ENCODE results near the gene SUSD3. TPM values are rescaled to one million over a fixed set of nuclear protein-coding genes. Genes with fewer than 3 reads are reported as not detected.

The SUSD3 gene
- total RNA-seq, 1 experiment from 2014 or later = 11.9 TPM

DNA sequence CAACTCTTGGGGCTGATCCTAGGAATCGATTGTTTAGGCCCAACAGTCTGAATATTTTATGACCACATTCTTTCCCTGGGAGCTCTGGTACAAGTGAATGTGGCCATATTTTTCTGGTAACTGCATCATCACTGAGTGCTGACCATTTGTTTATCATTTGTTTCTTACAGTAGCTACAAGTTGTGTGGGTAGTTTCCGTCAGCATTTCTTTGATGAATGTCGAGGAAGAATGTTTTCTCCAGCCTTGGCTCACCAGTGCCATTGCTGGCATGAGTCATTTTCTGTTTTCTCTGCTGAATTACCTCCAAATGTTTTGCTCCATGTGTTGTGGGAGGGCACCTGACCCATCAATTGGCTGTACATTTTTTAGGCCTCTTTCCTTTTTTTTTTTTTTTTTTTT lies 23.4 kb downstream of the SUSD3 start (continued):
- TF ChIP-seq, protein P1, sequence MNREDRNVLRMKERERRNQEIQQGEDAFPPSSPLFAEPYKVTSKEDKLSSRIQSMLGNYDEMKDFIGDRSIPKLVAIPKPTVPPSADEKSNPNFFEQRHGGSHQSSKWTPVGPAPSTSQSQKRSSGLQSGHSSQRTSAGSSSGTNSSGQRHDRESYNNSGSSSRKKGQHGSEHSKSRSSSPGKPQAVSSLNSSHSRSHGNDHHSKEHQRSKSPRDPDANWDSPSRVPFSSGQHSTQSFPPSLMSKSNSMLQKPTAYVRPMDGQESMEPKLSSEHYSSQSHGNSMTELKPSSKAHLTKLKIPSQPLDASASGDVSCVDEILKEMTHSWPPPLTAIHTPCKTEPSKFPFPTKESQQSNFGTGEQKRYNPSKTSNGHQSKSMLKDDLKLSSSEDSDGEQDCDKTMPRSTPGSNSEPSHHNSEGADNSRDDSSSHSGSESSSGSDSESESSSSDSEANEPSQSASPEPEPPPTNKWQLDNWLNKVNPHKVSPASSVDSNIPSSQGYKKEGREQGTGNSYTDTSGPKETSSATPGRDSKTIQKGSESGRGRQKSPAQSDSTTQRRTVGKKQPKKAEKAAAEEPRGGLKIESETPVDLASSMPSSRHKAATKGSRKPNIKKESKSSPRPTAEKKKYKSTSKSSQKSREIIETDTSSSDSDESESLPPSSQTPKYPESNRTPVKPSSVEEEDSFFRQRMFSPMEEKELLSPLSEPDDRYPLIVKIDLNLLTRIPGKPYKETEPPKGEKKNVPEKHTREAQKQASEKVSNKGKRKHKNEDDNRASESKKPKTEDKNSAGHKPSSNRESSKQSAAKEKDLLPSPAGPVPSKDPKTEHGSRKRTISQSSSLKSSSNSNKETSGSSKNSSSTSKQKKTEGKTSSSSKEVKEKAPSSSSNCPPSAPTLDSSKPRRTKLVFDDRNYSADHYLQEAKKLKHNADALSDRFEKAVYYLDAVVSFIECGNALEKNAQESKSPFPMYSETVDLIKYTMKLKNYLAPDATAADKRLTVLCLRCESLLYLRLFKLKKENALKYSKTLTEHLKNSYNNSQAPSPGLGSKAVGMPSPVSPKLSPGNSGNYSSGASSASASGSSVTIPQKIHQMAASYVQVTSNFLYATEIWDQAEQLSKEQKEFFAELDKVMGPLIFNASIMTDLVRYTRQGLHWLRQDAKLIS (CRISPR knock-in tag; IDR thresholded peaks at IDR 0.05; ENCODE audit: borderline replicate concordance) = no peak

DNA sequence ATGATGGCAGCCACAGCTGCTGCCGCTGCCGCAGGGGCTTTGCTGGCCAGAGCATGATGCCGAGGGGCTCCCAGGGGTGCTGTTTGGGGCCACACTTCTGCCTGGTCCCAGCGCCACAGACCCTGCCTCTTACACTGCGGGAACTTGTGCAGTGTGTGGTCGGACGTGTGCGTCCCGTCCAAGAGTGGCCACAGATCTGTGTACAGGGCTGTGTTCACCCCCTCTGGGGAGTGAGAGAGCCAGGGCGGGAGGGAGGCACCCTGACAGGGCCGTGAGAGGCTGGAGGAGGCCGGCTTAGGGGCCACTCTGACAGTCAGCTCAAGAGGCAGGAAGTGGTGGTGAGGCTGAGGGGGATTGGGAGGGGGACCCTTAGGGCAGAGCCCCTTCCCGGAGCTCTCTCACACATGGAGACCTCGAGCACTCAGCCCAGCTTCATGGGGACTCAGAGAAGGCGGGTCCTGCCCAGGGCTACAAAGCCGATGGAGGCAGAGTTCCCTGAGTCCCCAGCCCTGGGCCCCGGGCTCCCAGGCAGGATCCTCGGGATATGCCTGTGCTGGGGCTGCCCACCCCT lies 24.4 kb downstream of the SUSD3 start:
- no peak for TF ChIP-seq ESRRA (CRISPR knock-in tag; IDR thresholded peaks at IDR 0.05; ENCODE audit: borderline replicate concordance)
- TF ChIP-seq ZNF671 (CRISPR knock-in tag; IDR thresholded peaks at IDR 0.05) = no peak
- TF ChIP-seq ATF1 (CRISPR knock-in tag; IDR thresholded peaks at IDR 0.05) = no peak
- TF ChIP-seq, protein P2, sequence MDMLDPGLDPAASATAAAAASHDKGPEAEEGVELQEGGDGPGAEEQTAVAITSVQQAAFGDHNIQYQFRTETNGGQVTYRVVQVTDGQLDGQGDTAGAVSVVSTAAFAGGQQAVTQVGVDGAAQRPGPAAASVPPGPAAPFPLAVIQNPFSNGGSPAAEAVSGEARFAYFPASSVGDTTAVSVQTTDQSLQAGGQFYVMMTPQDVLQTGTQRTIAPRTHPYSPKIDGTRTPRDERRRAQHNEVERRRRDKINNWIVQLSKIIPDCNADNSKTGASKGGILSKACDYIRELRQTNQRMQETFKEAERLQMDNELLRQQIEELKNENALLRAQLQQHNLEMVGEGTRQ (CRISPR knock-in tag; IDR thresholded peaks at IDR 0.05) = no peak
- TF ChIP-seq, protein P3, sequence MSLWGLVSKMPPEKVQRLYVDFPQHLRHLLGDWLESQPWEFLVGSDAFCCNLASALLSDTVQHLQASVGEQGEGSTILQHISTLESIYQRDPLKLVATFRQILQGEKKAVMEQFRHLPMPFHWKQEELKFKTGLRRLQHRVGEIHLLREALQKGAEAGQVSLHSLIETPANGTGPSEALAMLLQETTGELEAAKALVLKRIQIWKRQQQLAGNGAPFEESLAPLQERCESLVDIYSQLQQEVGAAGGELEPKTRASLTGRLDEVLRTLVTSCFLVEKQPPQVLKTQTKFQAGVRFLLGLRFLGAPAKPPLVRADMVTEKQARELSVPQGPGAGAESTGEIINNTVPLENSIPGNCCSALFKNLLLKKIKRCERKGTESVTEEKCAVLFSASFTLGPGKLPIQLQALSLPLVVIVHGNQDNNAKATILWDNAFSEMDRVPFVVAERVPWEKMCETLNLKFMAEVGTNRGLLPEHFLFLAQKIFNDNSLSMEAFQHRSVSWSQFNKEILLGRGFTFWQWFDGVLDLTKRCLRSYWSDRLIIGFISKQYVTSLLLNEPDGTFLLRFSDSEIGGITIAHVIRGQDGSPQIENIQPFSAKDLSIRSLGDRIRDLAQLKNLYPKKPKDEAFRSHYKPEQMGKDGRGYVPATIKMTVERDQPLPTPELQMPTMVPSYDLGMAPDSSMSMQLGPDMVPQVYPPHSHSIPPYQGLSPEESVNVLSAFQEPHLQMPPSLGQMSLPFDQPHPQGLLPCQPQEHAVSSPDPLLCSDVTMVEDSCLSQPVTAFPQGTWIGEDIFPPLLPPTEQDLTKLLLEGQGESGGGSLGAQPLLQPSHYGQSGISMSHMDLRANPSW (CRISPR knock-in tag; conservative IDR thresholded peaks at IDR 0.05; ENCODE audit: low read depth) = no peak
- no peak for TF ChIP-seq EMX1 (CRISPR knock-in tag; IDR thresholded peaks at IDR 0.05)
- no peak for TF ChIP-seq NFE2L1 (CRISPR knock-in tag; IDR thresholded peaks at IDR 0.05)
- TF ChIP-seq, protein P4, sequence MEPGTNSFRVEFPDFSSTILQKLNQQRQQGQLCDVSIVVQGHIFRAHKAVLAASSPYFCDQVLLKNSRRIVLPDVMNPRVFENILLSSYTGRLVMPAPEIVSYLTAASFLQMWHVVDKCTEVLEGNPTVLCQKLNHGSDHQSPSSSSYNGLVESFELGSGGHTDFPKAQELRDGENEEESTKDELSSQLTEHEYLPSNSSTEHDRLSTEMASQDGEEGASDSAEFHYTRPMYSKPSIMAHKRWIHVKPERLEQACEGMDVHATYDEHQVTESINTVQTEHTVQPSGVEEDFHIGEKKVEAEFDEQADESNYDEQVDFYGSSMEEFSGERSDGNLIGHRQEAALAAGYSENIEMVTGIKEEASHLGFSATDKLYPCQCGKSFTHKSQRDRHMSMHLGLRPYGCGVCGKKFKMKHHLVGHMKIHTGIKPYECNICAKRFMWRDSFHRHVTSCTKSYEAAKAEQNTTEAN (CRISPR knock-in tag; IDR thresholded peaks at IDR 0.05) = no peak
- TF ChIP-seq FOXK1 (CRISPR knock-in tag; IDR thresholded peaks at IDR 0.05) = no peak
- Mint-ChIP-seq H3K9me3 (peaks cover 11% of the 10 kb centered on the region), H3K4me1 (0 out of 2 replicates have a peak, but pooled peaks cover 2% of the 10 kb centered on the region), H3K27me3 (ENCODE audit: low read depth) (no peaks in the 10 kb centered on the region), H3K27ac (no peak overlapping the region), H3K36me3 (peaks cover 12% of the 10 kb centered on the region), H3K4me3 (no peak overlapping the region)
- DNase-seq (ENCODE audit: low spot score) = peak; percentile 16
- ChIA-PET CTCF (no interaction called here), POLR2A (no interaction called here)
- ATAC-seq = peak; percentile 63

DNA sequence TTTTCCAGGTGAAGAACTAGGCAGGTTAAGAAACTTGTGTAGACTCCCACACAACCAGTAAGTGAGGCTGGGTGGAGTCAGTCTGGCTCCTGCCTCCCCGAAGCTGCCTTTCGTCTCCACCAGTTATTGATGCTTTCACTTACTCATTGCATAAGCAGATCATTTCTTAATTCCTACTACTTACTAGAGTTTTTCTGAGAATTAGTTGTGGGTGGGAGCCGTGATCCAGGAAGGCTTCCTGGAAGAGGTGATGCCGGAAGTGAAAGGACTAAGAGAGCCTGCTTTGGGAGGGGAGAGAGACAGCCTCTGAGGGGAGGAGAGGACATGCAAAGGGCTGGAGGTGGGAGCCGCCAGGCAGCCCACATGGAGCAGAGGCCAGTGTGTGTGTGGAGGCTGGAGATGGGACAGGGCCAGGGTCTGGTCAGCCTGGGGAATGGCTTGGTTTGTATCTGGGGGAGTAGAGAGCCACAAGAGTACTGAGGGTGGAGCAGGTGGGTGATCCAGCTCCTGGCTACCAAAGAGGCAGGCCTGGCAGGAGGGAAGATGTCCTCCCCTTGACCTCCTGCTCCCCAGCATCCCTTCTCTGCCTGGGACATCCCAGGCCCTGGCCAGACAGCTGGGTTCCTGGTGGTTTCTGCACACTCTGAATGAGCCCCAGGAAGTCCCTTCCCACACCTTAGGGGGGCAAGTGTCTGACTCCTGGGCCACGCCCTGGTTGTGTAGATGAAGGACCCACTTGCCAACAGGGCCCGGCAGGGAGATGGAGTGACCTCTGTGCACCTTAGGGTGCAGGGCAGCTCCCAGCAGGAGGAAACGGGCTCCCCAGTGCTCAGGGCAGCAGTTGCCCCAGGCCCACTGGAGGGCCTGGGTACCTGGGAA lies 25.3 kb downstream of the SUSD3 start:
- ChIA-PET POLR2A (no interaction called here), CTCF (interaction anchor here (0.7 kb wide), 2 partner anchors 26 to 70 kb away, joined by 3 read pairs; no protein-coding TSS in a partner anchor)
- Mint-ChIP-seq H3K4me1 (0 out of 2 replicates have a peak, but pooled peaks cover 2% of the 10 kb centered on the region), H3K27ac (peak overlapping the region; percentile 9; the same call in 1 of the 2 replicates), H3K9me3 (peaks cover 11% of the 10 kb centered on the region), H3K27me3 (ENCODE audit: low read depth) (no peaks in the 10 kb centered on the region), H3K36me3 (peaks cover 12% of the 10 kb centered on the region), H3K4me3 (no peak overlapping the region)
- DNase-seq (ENCODE audit: low spot score) = peak; percentile 6
- ATAC-seq = no peak
- TF ChIP-seq, protein P5, sequence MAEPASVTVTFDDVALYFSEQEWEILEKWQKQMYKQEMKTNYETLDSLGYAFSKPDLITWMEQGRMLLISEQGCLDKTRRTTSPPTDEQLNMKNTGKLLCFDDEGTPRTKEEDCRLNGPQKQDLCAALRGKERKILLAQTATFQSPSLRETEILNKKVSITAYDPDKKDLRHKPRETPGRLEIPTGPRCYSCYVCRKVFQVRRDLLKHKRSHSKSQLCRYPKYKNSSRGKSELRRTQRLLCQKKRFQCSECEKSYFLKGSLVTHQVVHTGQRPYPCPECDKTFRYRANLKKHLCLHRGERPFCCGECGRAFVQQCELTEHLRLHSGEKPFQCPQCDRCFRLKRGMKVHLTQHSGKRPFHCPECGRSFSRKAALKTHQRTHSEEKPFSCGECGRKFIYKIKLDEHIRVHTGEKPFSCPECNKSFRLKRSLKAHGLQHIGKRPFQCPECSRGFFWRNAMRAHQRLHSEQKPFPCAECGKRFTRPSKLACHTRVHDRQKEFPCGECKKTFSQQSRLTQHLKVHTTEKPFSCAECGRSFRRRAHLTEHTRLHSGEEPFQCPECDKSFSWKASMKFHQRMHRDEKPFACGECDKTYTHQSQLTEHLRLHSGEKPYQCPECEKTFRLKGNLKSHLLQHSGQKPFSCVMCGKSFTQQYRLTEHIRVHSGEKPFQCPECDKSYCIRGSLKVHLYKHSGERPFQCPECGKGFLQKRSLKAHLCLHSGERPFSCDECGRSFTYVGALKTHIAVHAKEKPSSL (CRISPR knock-in tag; conservative IDR thresholded peaks at IDR 0.05) = no peak
- TF ChIP-seq MXD4 (CRISPR knock-in tag; IDR thresholded peaks at IDR 0.05; ENCODE audit: borderline replicate concordance) = no peak
- no peak for TF ChIP-seq SMAD4 (CRISPR knock-in tag; IDR thresholded peaks at IDR 0.05)
- TF ChIP-seq SP1 (CRISPR knock-in tag; conservative IDR thresholded peaks at IDR 0.05) = no peak
- TF ChIP-seq ZNF416 (CRISPR knock-in tag; IDR thresholded peaks at IDR 0.05) = no peak
- TF ChIP-seq, protein P6, sequence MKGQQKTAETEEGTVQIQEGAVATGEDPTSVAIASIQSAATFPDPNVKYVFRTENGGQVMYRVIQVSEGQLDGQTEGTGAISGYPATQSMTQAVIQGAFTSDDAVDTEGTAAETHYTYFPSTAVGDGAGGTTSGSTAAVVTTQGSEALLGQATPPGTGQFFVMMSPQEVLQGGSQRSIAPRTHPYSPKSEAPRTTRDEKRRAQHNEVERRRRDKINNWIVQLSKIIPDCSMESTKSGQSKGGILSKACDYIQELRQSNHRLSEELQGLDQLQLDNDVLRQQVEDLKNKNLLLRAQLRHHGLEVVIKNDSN (CRISPR knock-in tag; IDR thresholded peaks at IDR 0.05) = no peak
- TF ChIP-seq, protein P7, sequence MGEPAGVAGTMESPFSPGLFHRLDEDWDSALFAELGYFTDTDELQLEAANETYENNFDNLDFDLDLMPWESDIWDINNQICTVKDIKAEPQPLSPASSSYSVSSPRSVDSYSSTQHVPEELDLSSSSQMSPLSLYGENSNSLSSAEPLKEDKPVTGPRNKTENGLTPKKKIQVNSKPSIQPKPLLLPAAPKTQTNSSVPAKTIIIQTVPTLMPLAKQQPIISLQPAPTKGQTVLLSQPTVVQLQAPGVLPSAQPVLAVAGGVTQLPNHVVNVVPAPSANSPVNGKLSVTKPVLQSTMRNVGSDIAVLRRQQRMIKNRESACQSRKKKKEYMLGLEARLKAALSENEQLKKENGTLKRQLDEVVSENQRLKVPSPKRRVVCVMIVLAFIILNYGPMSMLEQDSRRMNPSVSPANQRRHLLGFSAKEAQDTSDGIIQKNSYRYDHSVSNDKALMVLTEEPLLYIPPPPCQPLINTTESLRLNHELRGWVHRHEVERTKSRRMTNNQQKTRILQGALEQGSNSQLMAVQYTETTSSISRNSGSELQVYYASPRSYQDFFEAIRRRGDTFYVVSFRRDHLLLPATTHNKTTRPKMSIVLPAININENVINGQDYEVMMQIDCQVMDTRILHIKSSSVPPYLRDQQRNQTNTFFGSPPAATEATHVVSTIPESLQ (CRISPR knock-in tag; IDR thresholded peaks at IDR 0.05) = no peak
- TF ChIP-seq NFE2L1 (CRISPR knock-in tag; IDR thresholded peaks at IDR 0.05) = no peak
- TF ChIP-seq ZNF671 (CRISPR knock-in tag; IDR thresholded peaks at IDR 0.05) = no peak
